ENCODE results near the gene PCYT1A.
"Not testable (repeated sequence)": the region's sequence is repeated elsewhere in the genome, so short reads cannot be mapped to it uniquely, and the experiment has no call there.

DNA sequence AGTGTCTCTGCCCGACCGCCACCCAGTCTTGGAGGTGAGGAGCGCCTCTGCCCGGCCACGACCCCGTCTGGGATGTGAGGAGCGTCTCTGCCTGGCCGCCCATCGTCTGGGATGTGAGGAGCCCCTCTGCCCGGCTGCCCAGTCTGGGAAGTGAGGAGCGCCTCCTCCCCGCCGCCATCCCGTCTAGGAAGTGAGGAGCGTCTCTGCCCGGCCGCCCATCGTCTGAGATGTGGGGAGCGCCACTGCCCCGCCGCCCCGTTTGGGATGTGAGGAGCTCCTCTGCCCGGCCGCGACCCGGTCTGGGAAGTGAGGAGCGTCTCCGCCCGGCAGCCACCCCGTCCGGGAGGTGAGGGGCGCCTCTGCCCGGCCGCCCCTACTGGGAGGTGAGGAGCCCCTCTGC is 43.4 kb downstream of the PCYT1A start:
- TF ChIP-seq, protein P1, sequence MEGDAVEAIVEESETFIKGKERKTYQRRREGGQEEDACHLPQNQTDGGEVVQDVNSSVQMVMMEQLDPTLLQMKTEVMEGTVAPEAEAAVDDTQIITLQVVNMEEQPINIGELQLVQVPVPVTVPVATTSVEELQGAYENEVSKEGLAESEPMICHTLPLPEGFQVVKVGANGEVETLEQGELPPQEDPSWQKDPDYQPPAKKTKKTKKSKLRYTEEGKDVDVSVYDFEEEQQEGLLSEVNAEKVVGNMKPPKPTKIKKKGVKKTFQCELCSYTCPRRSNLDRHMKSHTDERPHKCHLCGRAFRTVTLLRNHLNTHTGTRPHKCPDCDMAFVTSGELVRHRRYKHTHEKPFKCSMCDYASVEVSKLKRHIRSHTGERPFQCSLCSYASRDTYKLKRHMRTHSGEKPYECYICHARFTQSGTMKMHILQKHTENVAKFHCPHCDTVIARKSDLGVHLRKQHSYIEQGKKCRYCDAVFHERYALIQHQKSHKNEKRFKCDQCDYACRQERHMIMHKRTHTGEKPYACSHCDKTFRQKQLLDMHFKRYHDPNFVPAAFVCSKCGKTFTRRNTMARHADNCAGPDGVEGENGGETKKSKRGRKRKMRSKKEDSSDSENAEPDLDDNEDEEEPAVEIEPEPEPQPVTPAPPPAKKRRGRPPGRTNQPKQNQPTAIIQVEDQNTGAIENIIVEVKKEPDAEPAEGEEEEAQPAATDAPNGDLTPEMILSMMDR (conservative IDR thresholded peaks at IDR 0.05; ENCODE audit: low read depth, low read length) = not testable (repeated sequence)
- TF ChIP-seq EZH2 (IDR thresholded peaks at IDR 0.05; ENCODE audit: low read length, unreplicated experiment) = not testable (repeated sequence)
